ENCODE data around the gene FGD4. TPM values are rescaled to one million over a fixed set of nuclear protein-coding genes. Genes with fewer than 3 reads are reported as not detected.
"Not testable (repeated sequence)": the region's sequence is repeated elsewhere in the genome, so short reads cannot be mapped to it uniquely, and the experiment has no call there.

FGD4 gene
- total and polyA plus RNA-seq, 2 donors from 2014 or later = 4.9 to 55.5 TPM

DNA sequence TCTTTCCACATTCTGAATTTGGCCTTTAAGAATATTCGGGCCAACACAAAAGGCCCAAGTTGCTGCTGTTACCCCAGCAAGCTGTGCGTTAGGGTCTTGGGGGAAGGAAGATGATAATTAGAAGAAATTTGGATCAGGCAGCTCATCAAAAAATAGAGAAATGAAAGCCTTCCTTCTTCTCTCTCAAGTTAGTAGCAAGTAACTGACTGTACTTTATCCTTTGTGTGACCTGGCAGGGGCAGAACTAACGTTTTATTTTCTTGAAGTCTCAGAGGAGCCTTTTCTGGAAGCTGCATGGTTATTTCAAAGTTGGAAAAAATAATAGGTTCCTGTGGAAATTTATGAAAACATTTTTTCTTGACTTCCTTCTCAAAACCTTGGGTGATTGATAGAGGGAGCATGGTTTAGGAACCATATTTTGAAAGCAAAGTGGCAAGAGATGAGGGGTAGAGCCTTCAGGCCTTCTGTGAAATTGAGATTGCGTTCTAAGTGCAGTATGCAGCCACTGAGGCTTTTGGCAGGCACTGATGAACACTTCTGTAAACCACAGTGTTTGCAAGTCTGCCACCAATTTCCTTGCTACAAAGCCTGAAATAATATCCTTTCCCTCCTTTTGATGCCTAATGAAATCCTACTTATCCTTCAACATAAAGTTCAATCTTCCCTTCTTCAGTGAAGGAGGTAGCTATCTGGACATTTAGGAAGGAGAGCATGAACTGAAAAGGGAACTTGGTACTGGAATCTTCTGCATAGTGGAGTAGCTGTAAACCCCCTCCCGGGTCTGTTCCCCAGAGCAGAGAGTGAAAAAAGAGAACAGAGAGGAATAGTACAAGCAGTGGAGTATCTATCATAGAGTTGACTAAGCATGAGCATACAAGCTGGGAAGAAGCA, 123.2 kb downstream of the FGD4 start:
- Histone ChIP-seq H3K36me3 (ENCODE audit: control insufficient read depth in 2 of 3, insufficient read depth in 3 of 3, low read length in 3 of 3) (no peaks in the 10 kb centered on the region), H3K9ac (ENCODE audit: low read length in 3 of 3) (no peak overlapping the region), H3K4me3 (ENCODE audit: low read length in 3 of 3) (no peak overlapping the region), H3K9me3 (ENCODE audit: control insufficient read depth in 2 of 3, insufficient read depth in 1 of 3, low read length in 3 of 3) (no peaks in the 10 kb centered on the region), H3K4me1 (ENCODE audit: control insufficient read depth in 2 of 3, insufficient read depth in 2 of 3, low read depth in 1 of 3, low read length in 3 of 3) (peaks cover 0 to 15% (median 5%) of the 10 kb centered on the region in 3 donors), H3K27ac (ENCODE audit: low read depth in 2 of 2, low read length in 2 of 2) (peak overlapping the region in 1 of 2 donors; percentile 34), H3K27me3 (ENCODE audit: control insufficient read depth, insufficient read depth, low read length) (no peaks in the 10 kb centered on the region)
- intact Hi-C loops (cut with DNase I) = no loop called here
- FAIRE-seq = no peak
- TF ChIP-seq, protein P1, sequence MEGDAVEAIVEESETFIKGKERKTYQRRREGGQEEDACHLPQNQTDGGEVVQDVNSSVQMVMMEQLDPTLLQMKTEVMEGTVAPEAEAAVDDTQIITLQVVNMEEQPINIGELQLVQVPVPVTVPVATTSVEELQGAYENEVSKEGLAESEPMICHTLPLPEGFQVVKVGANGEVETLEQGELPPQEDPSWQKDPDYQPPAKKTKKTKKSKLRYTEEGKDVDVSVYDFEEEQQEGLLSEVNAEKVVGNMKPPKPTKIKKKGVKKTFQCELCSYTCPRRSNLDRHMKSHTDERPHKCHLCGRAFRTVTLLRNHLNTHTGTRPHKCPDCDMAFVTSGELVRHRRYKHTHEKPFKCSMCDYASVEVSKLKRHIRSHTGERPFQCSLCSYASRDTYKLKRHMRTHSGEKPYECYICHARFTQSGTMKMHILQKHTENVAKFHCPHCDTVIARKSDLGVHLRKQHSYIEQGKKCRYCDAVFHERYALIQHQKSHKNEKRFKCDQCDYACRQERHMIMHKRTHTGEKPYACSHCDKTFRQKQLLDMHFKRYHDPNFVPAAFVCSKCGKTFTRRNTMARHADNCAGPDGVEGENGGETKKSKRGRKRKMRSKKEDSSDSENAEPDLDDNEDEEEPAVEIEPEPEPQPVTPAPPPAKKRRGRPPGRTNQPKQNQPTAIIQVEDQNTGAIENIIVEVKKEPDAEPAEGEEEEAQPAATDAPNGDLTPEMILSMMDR (IDR thresholded peaks at IDR 0.05; ENCODE audit: borderline replicate concordance, extremely low read depth, insufficient read depth) = no peak
- no peak for DNase-seq

DNA sequence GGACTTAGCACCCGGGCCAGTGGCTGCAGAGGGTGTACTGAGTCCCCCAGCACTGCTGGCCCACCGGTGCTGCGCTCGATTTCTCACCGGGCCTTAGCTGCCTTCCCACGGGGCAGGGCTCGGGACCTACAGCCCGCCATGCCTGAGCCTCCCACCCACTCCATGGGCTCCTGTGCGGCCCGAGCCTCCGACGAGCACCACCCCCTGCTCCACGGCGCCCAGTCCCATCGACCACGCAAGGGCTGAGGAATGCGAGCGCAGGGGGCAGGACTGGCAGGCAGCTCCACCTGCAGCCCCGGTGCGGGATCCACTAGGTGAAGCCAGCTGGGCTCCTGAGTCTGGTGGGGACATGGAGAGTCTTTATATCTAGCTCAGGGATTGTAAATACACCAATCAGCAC, 126.4 kb downstream of the FGD4 start:
- H3K4me3 ChIP-seq (ENCODE audit: low read length in 3 of 3); FAIRE-seq; H3K9ac ChIP-seq (ENCODE audit: low read length in 3 of 3); H3K36me3 ChIP-seq (ENCODE audit: control insufficient read depth in 2 of 3, insufficient read depth in 3 of 3, low read length in 3 of 3); H3K27me3 ChIP-seq (ENCODE audit: control insufficient read depth, insufficient read depth, low read length); H3K9me3 ChIP-seq (ENCODE audit: control insufficient read depth in 2 of 3, insufficient read depth in 1 of 3, low read length in 3 of 3); H3K27ac ChIP-seq (ENCODE audit: low read depth in 2 of 2, low read length in 2 of 2); intact Hi-C loops (cut with DNase I); DNase-seq: not testable (repeated sequence)
- H3K4me1 ChIP-seq (ENCODE audit: control insufficient read depth in 2 of 3, insufficient read depth in 2 of 3, low read depth in 1 of 3, low read length in 3 of 3) = peaks cover 0 to 15% (median 5%) of the 10 kb centered on the region in 3 donors

DNA sequence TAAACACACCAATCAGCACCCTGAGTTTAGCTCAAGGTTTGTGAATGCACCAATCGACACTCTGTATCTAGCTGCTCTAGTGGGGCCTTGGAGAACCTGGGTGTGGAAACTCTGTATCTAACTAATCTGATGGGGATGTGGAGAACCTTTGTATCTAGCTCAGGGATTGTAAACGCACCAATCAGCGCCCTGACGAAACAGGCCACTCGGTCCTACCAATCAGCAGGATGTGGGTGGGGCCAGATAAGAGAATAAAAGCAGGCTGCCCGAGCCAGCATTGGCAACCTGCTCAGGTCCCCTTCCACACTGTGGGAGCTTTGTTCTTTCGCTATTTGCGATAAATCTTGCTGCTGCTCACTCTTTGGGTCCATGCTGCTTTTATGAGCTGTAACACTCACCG, 127.0 kb downstream of the FGD4 start:
- peaks cover 0 to 16% (median 5%) of the 10 kb centered on the region in 3 donors for H3K4me1 ChIP-seq (ENCODE audit: control insufficient read depth in 2 of 3, insufficient read depth in 2 of 3, low read depth in 1 of 3, low read length in 3 of 3)
- intact Hi-C loops (cut with DNase I); DNase-seq; H3K9me3 ChIP-seq (ENCODE audit: control insufficient read depth in 2 of 3, insufficient read depth in 1 of 3, low read length in 3 of 3); H3K36me3 ChIP-seq (ENCODE audit: control insufficient read depth in 2 of 3, insufficient read depth in 3 of 3, low read length in 3 of 3); H3K27ac ChIP-seq (ENCODE audit: low read depth in 2 of 2, low read length in 2 of 2); H3K9ac ChIP-seq (ENCODE audit: low read length in 3 of 3); H3K4me3 ChIP-seq (ENCODE audit: low read length in 3 of 3); FAIRE-seq; H3K27me3 ChIP-seq (ENCODE audit: control insufficient read depth, insufficient read depth, low read length): not testable (repeated sequence)

DNA sequence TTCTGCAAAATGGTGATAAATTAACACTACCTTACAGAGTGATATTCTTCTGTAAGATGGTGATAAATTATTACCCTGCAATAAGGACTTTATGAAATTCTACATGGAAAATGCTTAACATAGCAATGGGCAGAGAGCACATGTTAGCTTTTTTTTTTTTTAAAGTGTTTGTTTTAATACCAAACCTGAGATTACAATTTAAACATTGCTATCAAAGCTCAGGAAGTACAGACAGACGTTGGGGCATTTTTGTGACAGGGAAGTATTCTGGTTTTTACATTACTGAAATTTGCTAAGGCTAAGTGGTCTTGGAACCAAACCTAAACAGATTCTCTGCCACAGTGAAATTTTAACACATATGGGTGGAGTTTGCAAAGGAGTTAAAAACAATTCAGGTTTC, 133.1 kb downstream of the FGD4 start:
- DNase-seq = no peak
- Histone ChIP-seq H3K27ac (ENCODE audit: low read depth in 2 of 2, low read length in 2 of 2) (no peak overlapping the region), H3K9ac (ENCODE audit: low read length in 3 of 3) (no peak overlapping the region), H3K9me3 (ENCODE audit: control insufficient read depth in 2 of 3, insufficient read depth in 1 of 3, low read length in 3 of 3) (no peaks in the 10 kb centered on the region), H3K36me3 (ENCODE audit: control insufficient read depth in 2 of 3, insufficient read depth in 3 of 3, low read length in 3 of 3) (no peaks in the 10 kb centered on the region), H3K4me1 (ENCODE audit: control insufficient read depth in 2 of 3, insufficient read depth in 2 of 3, low read depth in 1 of 3, low read length in 3 of 3) (peaks cover 0 to 23% (median 9%) of the 10 kb centered on the region in 3 donors), H3K27me3 (ENCODE audit: control insufficient read depth, insufficient read depth, low read length) (no peaks in the 10 kb centered on the region), H3K4me3 (ENCODE audit: low read length in 3 of 3) (no peak overlapping the region)
- FAIRE-seq = no peak
- TF ChIP-seq, protein P1 (IDR thresholded peaks at IDR 0.05; ENCODE audit: borderline replicate concordance, extremely low read depth, insufficient read depth) = no peak
- intact Hi-C loops (cut with DNase I) = no loop called here

Measured in kidney (tissue), 14 donors.